GM10266 (cell line): Measurements from ENCODE around the gene RNF182.

ENCODE experiments used
- DNase-seq: peaks from one replicate; pipeline ENCODE4 v3.0.0; 2012; ENCODE audit errors: extremely low spot score
- TF ChIP-seq, protein P1 (sequence below): IDR thresholded peaks from 2 replicates; pipeline ENCODE4 v1.5.1; 2012; ENCODE audit warnings: mild to moderate bottlenecking, low read depth; ENCODE audit not compliant: control insufficient read depth, insufficient read depth; ENCODE audit errors: missing control alignments

Gene RNF182

DNA sequence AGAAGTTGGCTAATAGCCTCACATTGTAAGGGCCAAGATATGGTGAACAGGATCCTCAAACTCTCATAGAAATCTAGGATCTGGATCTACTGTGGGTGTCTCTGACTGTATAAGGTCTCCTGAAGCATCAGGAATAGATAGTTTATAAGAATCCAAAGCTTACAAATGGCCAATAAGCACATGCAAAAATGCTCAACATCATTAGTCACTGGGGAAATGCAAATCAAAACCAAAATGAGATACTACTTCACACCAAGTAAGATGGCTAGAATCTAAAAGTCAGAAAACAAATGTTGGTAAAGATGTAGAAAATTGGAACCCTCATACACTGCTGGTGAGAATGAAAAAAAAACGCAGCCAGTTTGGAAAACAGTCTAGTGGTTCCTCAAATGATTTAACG, 14.3 kb upstream of the RNF182 start:
- TF ChIP-seq, protein P1, sequence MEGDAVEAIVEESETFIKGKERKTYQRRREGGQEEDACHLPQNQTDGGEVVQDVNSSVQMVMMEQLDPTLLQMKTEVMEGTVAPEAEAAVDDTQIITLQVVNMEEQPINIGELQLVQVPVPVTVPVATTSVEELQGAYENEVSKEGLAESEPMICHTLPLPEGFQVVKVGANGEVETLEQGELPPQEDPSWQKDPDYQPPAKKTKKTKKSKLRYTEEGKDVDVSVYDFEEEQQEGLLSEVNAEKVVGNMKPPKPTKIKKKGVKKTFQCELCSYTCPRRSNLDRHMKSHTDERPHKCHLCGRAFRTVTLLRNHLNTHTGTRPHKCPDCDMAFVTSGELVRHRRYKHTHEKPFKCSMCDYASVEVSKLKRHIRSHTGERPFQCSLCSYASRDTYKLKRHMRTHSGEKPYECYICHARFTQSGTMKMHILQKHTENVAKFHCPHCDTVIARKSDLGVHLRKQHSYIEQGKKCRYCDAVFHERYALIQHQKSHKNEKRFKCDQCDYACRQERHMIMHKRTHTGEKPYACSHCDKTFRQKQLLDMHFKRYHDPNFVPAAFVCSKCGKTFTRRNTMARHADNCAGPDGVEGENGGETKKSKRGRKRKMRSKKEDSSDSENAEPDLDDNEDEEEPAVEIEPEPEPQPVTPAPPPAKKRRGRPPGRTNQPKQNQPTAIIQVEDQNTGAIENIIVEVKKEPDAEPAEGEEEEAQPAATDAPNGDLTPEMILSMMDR, result no peak
- no peak for DNase-seq

DNA sequence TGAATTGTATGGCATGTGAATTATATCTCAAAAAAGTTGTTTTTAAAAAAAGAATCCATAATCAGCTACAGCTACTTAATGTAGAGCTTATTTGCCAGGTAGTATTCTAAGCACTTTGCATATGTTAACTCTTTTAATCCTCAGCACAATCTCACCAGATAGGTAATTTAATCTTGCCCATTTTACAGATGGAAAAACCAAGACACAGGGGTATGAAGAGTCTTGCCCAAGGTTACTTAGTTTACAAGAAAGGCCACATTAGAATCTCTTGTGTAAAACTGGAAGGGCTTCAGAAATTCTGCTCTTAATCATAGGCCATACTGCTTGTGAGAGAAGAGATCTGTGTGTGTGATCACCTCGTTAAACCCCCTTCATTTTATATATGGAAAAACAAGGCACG, 13.4 kb upstream of the RNF182 start:
- TF ChIP-seq, protein P1, result no peak
- DNase-seq, result no peak

DNA sequence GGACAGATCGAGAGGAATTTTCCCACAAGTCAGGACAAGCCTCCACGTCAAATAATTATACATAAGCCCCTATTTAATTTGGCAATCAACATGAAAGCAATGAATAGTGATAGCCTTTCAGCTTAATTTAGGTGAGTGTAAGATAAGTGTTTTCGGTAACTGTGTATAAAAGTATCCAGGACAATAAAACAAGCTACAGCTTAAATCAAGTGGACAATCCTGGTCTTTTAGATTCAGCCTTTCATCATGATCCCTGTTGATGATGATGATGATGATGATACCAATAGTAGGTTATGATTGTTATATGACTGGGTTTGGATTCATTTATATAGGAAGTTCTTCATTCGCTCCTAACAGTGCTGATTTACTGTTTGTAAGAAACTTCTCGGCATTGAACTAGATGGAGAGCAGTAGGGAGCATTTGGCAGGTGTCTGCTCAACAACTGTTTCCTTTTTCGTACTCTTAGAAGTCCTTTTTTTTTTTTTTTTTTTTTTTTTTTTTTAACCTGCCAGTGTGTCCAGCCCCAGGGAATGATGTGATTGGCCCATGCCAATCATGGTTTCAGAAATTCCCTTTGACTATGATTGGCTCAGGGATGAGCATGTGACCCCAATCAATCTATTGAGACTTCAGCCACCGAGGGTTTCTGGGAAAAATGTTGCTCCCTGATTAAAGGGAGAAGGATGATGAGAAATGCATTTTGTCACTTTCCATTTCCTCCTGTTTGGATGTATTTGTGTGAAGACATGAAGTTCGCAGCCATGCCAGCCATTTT, 11.3 kb upstream of the RNF182 start:
- TF ChIP-seq, protein P1, result no peak
- DNase-seq, result no peak

DNA sequence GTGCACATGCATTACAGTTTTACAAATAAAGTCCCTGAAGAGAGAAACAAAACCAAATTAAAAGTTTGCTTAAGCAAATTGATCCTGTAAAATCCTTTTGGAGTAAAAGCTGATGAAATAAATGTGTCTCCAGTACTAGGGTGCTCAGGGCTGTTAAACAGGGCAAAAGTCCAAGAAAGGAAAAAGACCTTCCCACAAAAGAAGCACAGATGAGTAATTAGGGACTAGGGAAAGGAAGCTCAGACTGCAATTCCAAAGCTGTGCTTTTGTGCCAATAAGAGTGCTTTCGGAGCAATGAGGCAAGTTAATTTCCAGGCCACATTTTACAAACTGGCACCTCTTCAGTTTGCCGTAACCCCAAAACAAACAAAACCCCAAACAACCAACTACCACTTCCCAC, 10.4 kb upstream of the RNF182 start:
- no peak for DNase-seq
- TF ChIP-seq, protein P1, result no peak

DNA sequence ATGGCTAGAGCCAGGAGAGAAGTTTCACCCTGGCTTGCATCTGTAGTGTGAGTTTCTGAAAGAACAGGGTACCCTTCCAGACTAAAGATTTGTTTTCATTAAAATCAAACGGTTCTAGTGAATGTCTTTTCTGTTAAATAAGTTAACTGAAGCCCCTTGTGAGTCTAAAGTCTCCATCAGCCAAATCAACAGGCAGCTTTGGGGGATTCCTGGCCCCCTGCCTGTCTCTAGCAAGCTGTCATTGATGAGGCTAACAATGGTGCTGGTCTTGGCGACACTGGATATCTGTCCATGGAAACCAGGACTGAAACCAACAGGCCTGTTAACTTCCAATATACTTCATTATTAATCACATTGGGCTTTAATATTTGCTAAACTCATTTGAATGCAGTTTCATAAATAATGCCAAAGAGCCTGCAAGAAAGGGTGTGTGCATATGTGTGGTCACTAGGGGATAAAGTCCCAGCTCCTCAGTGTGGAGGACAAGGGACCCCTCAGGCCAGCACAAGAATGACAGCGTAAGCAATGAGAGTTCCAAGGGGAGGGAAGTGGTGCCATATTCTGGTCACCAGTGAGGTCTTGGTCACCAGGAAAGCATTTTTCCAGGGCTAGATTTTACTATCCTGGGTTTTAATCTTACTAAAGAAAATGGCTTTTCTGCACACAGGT, 9.1 kb upstream of the RNF182 start:
- TF ChIP-seq, protein P1, result no peak
- no peak for DNase-seq

DNA sequence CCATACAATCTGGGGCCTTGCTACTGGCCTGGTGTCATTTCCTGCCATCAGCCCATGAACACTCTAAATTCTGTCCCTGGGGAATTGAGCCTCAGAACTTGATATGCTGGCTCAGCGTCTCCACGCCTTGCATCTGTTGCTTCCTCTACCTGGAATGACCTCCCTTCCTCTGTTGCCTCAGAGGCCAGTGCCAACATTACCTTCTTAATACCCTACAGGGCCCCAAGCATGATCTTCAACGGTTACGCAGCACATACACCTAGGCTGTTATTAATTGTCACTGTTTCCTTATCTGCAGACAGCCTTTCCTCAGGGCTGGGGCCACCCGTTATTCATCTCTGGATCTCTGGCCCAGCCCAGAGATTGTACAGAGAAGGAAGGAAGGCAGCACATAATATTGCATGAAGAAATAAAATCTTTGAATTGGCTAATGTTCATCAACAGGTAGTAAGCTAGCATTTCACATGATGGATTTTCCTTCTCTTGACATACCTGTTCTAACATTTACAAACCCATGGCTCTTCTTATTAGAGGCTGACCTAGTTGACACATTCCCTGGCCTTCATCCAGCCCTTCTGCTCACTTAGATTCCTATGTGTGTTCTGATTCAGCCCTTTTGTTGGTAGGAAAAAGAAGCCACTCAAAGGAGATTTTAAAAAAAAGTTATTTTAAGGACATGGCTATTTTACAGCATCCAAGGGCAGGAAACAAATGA, 8.4 kb upstream of the RNF182 start:
- TF ChIP-seq, protein P1, result no peak
- DNase-seq, result no peak

DNA sequence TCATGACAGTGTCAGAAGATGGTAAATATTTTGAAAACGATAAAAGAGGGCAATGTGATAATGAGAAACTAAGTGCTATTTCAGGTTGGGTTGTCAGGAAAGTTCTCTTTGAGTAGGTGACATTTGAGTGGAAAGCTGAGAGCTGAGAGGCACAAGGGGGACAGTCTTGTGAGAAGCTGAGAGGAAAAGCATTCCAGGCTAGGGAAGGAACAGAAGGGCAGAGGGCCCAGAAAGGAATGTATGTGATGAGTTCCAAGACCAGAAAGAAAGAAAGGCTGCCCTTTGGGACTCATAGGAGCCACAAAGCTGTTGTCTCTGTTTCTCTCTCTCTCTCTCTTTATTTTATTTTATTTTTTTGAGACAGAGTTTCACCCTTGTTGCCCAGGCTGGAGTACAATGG, 7.6 kb upstream of the RNF182 start:
- TF ChIP-seq, protein P1, result no peak
- DNase-seq, result no peak
